Ureter (tissue), 1 donor: ENCODE results near the gene GZMM. TPM values are rescaled to one million over a fixed set of nuclear protein-coding genes. Genes with fewer than 3 reads are reported as not detected.

Experiments used
- DNase-seq: peaks from one replicate; pipeline ENCODE4 v3.0.0-alpha.2; 2020; ENCODE audit warnings: low spot score
- total RNA-seq: library from RNA; stranded (reverse); gene quantifications from one replicate; pipeline ENCODE4 v1.2.4, GENCODE V29; 2023
- donor health status: DM: yes; HTN: yes; CAD: no.

Gene GZMM
- total RNA-seq, 1 donor from 2014 or later: 0.83 TPM

DNA sequence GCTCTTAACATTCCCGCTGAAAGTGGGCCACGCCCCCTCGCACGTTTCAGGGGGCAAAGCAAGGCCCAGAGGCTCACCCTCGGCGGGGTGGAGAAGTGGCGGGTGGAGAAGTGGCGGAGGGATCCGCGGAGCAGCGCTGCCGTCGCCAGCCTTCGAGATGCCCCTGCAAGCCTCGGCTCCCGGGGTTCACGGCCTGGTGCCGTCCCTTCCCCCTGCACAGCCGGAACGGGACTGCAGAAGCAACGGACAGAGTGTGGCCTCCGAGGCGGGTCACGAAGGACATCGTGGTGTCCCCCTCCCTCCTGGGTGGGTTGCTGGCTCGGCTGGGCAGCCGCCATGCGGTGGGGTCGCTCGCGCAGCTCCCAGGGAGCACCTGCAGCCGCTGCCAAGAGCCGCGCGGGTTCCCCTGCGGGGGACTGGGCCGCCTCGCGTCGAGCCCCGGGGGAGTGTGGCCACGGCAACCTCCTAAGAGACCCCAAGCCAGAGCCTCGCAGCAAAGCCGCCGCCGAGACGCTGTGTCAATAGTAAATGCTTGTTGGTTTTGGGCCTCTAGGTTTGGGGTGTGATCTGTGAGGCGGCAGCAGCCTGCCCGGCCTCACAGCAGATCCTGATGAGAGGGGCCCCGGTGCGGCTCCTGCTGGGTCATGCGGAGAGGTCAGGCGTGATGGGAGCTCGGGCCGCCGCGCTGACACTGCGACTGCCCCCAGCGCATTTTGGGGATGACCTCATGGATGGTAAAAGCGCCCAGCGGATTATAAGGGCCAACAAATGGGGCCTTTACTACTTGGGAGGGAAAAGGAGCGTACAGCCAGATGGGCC is 31.1 kb upstream of the GZMM start:
- DNase-seq: no peak

DNA sequence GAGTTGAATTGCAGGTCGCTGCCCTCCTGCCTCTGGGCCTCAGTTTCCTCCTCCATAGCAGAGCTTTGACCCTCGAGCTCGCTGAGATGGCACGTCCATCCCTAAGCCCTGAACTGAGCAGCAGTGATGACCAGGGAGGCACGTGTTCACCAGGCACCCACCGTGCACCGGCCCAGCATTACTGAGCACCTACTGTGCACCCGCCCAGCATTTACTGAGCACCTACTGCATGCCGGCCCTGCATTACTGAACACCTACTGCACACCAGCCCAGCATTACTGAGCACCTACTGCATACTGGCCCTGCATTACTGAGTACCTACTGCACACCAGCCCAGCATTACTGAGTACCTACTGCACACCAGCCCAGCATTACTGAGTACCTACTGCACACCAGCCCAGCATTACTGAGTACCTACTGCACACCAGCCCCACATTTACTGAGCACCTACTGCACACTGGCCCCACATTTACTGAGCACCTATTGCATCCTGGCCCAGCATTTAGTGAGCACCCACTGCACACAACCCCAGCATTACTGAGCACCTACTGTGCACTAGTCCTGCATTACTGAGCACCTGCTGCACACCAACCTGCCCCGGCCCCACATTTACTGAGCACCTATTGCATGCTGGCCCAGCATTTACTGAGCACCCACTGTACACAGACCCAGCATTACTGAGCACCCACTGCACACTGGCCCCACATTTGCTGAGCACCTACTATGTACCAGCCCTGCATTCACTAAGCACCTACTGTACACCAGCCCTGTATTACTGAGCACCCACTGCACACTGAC is 30.3 kb upstream of the GZMM start:
- no peak for DNase-seq

DNA sequence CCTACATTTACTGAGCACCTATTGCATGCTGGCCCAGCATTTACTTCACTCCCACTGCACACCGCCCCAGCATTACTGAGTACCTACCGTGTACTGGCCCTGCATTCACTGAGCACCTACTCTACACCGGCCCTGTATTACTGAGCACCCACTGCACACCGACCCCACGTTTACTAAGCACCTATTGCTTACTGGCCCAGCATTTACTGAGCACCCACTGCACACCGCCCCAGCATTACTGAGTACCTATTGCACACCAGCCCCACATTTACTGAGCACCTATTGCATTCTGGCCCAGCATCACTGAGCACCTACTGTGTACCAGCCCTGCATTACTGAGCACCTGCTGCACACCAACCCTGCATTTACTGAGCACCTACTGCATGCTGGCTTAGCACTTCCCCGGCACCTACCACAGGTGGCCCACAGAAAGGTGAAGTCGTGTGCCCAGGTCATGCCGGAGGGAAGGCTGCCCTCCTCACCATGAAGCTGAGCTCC is 29.6 kb upstream of the GZMM start:
- no peak for DNase-seq

DNA sequence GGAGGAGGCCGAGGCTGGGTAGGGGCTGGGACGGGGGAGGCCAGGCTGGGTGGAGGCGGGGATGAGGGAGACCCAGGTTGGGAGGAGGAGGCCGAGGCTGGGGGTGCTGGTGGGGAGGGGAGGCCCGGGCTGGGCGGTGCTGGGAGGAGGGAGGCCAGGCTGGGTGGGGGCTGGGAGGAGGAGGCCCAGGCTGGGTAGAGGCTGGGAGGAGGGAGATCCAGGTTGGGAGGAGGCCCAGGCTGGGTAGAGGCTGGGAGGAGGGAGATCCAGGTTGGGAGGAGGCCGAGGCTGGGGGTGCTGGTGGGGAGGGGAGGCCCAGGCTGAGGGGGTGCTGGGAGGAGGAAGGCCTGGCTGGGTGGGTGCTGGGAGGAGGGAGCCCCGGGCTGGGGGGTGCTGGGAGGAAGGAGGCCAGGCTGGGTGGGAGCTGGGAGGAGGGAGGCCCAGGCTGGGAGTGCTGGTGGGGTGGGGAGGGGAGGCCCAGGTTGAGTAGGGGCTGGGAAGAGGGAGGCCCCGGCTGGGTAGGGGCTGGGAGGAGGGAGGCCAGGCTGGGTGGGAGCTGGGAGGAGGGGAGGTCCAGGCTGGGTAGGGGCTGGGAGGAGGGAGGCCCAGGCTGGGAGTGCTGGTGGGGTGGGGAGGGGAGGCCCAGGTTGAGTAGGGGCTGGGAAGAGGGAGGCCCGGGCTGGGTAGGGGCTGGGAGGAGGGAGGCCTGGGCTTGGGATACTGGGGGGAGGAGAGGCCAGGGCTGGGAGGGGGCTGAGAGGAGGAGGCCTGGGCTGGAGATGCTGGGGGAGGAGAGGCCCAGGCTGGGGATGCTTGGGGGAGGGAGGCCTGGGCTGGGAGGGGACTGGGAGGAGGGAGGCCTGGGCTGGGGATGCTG is 25.9 kb upstream of the GZMM start:
- DNase-seq: no peak

DNA sequence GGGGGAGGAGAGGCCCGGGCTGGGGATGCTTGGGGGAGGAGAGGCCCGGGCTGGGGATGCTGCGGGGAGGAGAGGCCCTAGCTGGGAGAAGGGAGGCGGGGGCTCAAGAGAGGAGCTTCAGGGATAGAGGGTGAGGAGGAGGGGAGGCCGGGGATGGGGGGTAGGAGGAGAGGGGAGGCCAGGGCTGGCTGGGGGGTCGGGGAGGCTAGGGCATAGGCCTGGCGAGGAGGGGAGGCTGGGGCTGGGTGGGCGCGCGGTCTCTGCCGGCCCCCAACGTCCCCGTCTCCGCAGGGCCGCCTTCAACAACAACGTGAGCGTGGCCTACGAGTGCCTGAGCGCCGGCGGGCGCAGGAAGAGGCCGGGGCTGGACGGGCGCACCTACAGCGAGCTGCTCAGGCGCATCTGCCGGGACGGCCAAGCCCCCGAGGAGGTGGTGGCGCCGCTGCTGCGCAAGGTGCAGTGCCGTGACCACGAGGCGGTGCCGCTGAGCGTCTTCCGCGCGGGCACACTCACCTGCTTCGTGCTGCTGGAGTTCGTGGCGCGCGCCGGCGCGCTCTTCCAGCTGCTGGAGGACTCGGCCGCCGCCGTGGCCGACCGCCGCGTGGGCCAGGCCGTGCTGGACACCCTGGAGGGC is 25.1 kb upstream of the GZMM start:
- DNase-seq: no peak

DNA sequence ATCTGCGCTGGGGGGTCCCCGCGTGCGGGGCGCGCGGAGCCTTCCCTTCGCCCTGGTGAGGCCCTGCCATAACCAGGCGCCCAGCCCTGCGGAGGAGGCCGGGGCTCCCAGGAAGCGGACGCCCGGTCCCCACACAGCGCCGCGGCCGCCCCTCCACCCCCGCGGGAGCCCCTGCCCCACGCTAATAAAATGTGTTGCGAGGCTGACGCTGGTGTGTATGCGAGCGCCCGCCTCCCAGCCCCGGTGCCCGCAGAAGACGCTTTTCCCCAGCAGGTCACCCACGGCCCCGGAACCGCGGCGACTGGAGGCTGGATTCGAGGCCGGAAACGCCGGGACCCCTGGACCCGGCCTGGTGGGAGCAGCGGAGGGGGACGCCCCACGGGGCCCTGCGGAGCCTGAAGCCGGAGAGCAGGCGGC is 24.4 kb upstream of the GZMM start:
- DNase-seq: no peak

DNA sequence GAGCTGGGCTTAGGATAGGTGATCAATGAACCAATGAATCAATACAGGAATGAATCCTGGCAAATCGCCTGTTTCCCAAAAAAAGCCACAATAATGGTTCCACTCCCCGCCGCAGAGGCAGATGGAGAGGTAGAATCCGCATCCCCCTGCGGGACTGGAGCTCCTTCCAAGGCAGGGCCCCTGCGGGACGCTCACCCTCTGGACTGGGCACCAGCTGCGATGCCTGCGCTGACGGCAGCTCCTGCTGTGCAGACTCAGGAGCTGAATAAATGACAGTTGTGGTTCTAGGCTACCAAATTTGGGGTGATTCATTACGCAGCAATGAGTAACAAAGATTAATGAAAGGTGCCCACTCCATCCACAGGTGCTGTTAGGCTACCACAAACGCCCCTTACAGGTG is 21.1 kb upstream of the GZMM start:
- no peak for DNase-seq

DNA sequence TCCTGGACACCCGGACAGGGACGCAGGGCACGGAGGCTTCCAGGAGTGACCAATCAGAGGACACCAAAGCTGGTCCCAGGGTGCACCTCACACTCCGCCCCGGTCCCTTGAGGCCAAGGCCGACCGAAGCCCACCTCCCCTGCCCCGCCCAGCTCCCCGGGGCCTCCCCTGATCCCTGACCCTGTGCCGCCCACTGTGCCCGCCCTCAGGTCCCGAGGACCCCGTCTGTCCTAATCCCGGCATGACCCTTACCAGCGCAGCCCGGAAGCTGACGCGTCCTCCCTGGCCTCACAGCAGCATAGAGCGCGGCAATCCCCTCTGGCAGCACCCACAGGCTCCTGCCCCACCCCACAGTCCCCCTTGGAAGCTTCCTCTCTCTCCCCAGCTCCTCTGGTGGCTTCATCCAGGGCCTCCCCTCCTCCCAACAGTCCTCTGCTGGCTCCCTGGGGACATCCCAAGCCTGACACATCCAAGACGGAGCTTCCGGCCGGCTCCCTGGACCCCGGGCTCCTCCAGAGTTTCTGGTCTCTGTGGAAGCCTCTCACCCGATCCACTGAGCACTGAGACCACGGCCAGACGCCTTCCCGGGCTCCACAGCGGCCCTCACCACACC is 19.7 kb upstream of the GZMM start:
- DNase-seq: no peak

DNA sequence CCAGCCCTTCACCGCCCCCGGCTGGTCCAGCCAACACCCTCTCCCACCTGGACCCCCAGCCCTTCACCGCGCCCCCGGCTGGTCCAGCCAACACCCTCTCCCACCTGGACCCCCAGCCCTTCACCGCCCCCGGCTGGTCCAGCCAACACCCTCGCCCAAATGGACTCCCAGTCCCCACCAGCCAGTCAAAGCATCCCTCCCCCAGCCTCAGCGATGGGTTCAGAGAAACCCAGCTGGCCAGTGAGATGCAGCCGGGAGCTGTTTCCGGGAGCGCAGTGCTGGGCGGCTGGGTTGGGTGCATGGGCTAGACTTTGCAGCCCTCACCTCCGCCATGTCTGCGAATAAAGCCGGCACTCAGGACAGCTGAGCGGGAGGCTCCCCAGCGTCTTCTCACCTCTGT is 18.8 kb upstream of the GZMM start:
- DNase-seq: no peak

DNA sequence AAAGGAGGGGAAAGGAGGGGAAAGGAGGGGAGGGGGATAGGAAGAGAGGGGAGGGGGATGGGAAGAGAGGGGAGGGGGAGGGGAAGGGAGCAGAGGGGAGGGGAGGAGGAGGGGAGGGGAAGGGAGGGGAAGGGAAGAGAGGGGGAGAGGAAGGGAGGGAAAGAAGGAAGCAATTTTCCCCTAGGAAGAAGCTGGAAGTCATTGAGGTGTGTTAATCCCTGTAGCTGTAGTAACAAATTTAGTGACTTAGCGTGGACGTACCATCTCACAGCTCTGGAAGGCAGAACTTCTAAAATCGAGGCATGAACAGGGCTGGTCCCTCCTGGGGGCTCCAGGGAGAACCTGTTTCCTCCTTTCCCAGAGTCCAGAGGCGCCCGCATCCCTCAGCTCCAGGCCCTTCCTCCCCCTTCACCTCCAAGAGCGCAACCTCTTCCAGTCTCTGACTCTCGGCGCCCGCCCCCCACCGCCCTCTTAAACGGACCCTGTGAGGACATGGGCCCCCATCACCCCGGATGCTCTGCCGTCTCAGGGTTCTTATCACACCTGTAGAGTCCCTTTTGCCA is 17.9 kb upstream of the GZMM start:
- DNase-seq: no peak

DNA sequence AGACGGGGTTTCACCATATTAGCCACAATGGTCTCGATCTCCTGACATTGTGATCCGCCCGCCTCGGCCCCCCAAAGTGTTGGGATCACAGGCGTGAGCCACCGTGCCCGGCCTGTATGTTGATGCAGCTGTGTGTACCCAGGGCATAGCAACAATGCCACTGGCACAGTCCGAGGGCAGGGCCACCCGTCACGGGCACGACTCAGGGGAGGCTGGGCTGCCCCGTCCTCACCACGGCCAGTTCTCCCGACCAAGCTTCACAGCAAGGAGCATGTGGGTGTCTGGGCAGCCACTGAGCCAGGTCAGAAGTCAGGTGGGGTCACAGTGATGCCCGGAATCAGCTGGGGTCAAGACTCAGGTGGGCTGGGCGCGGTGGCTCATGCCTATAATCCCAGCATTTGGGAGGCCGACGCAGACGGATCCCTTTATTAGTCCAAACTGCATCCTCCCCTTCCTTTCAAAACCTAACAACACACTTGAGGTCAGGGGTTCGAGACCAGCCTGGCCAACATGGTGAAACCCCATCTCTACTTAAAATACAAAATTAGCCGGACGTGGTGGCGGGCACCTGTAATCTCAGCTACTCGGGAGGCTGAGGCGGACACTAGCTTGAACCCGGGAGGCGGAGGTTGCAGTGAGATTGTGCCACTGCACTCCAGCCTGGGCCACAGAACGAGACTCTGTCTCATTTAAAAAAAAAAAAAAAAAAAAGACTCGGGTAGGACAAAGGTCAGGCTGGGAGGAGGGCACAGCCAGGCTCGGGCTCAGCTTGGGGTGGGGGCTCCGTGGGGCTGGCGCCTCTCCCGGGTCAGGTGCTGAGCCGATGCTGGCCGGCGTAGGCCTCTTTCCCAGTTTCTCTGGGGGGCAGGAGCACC is 13.5 kb upstream of the GZMM start:
- no peak for DNase-seq

DNA sequence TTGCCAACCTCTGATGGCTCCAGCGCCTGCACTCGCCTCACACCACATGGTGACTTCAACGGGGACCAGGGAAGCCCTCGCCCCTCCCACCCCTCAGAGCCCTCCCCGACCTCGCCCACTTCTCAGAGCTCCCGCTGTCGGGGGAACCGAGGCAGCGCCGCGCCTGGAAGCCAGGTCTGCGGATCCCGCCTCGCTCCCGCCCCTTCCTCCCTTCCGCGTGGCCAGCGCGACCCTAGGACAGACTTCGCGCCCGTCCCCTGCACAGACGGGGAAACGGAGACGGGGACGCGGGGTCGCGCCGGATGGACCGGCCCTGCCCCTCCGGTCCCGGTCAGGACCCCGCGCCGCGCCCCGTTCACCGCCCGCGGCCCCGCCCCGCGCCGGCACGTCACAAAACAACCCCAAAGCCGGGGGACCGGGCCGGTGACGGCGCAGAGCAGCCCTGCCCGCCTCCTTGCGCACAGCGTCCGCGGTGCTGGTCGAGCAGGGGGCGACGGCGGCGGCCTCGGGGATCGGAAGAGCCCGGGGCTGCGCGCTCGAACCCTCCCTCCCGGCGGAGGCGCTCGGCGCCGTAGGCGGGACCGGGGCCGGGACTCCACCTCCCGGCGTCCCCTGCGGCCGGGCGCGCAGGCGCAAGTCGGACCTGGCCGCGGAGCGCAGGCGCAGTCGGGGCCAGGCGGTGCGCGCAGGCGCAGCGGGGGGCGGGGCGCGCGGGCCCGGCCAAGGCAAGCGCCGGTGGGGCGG is 12.7 kb upstream of the GZMM start:
- peak; percentile 83 for DNase-seq

DNA sequence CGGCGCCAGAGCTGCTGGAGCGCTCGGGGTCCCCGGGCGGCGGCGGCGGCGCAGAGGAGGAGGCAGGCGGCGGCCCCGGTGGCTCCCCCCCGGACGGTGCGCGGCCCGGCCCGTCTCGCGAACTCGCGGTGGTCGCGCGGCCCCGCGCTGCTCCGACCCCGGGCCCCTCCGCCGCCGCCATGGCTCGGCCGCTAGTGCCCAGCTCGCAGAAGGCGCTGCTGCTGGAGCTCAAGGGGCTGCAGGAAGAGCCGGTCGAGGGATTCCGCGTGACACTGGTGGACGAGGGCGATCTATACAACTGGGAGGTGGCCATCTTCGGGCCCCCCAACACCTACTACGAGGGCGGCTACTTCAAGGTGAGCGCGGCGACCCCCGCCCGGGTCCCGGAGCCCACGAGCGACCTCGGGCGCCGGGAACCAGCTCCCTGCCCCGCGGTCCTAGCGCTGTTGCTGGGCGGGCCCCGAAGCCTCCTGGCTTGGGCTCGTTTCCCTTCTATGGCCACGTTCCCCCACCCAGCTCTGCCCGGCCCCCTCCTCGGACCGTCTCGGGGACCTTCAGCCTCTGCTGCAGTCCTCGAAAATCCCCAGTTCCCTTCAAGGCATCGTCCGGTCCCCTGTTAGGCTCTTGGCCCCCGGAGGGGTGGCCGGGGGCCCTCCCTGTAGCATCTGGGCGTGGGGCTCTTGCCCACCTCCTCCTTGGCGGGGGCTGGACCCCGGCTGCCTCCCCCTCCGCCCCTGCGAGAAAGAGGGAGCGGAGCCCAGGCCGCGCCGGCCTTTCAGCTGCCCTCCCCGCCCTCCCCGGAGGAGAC is 11.9 kb upstream of the GZMM start, which contains the start of gene CDC34:
CDC34 (plus strand) TSS at position 8 of the 808 bp plus-strand sequence; CDS start at position 180, 172 bp downstream.
- DNase-seq: no peak

DNA sequence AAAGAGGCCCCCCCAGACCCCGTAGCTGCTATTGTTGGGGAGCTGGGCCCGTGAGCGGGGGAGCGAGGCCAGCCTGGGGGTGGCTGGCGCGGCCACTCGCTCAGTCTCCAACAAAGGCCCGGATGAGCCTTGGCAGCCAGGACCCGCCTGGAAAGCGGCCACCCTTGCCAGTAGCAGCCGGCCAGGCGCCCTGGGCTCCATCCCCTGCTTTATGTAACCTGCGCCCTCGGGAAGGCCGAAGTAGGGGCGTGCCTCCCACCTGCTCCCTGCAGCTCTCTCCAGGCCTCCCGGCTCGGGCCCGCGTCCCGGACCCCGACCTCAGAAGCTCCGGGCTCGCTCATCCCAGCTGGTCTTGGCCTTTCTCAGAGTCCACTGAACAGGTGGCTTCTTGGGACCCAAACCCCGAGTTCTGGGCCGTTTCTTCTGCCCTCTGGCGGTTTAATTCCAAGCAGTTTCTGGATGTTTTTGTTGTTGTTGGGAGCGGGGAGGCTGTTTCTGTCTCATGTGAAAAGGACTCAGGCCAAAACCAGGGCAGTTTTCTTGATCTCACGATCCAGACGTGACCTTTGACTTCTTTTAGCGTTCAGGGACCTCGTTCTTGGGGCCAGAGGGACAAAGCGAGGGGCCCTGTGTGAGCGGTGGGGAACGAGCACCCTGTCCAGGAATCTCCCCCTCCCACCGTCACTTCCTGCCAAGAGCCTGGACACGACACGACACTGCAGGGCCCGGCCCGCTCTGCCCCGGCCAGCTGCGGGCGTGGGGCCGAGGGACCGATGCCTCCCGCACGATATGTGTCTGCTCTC is 11.1 kb upstream of the GZMM start:
- no peak for DNase-seq

DNA sequence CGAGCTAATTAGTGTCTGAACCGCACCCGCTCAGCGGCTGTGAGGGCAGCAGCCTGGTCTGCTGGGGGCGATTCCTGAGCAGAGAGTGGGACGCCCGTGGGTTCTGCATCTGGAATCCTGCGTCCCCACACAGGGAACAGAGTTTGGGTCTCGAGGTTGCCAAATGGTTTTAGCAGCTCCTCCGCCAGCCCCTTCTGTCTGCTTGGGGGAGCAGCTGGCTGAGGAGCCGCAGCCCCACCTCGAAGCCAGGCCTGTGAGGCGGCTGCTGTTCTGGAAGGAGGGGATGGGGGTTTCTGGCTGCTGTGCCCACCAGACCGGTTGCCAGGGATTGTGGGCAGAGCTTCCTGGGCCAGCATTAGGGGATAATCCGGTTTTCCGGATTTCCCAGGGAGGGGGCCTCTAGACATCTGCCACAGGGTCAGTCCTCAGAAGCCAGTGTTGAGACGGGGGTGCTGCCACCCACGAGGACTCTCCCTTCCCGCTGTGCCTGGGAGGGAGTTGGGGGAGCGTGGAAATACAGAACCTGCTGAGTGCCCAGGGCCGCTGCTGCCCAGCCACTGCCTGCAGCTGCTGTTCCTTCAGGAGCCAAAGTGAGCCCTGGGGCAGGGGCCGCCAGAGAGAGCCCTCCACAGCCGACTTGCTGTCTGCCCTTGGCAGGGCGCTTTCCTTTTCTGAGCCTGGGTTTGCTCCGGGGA is 10.3 kb upstream of the GZMM start:
- no peak for DNase-seq

DNA sequence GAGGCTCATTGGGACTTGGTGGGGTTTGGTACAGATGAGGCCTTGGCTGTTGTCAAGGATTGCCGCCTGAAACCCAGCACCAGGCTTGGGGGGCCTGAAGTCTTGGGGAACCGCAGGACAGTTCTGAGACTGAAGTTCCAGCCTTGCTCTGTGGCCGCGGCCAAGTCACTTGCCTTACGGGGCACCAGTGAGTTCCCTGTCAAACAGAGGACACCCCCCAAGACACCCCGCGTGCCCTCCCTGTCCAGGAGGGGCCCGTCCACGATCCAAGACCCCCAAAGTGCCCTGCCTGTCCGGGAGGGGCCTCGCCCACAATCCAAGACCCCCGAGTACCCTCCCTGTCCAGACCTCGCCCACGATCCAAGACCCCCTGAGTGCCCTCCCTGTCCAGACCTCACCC is 9.8 kb upstream of the GZMM start:
- DNase-seq: no peak
